ENCODE results near the gene NAPG.

The NAPG gene

GRCh38 chr18:10519366-10519765 is 6.5 kb upstream of the NAPG start:
- TF ChIP-seq CTCF (IDR thresholded peaks at IDR 0.05; ENCODE audit: low read depth, low read length): no peak
- H3K4me3 ChIP-seq (replicated peaks in 1 of 2; ENCODE audit: low read depth in 2 of 2, low read length in 2 of 2): no peak overlapping the region
- peak; percentile 28 to 39 for DNase-seq (ENCODE audit: low read depth in 2 of 2)

GRCh38 chr18:10519999-10520935 is 5.6 kb upstream of the NAPG start:
- no peak overlapping the region for H3K4me3 ChIP-seq (replicated peaks in 1 of 2; ENCODE audit: low read depth in 2 of 2, low read length in 2 of 2)
- peak; percentile 98 for DNase-seq (ENCODE audit: low read depth in 2 of 2)
- peak; percentile 59 for TF ChIP-seq CTCF (IDR thresholded peaks at IDR 0.05; ENCODE audit: low read depth, low read length)

- no peak for TF ChIP-seq CTCF (IDR thresholded peaks at IDR 0.05; ENCODE audit: low read depth, low read length)
- no peak for DNase-seq (ENCODE audit: low read depth in 2 of 2)
- no peak overlapping the region for H3K4me3 ChIP-seq (replicated peaks in 1 of 2; ENCODE audit: low read depth in 2 of 2, low read length in 2 of 2)
Measured at GRCh38 chr18:10521566-10521965, 4.3 kb upstream of the NAPG start.

GRCh38 chr18:10522574-10522973 is 3.3 kb upstream of the NAPG start:
- no peak for TF ChIP-seq CTCF (IDR thresholded peaks at IDR 0.05; ENCODE audit: low read depth, low read length)
- H3K4me3 ChIP-seq (replicated peaks in 1 of 2; ENCODE audit: low read depth in 2 of 2, low read length in 2 of 2): no peak overlapping the region
- no peak for DNase-seq (ENCODE audit: low read depth in 2 of 2)

- no peak for DNase-seq (ENCODE audit: low read depth in 2 of 2)
- no peak overlapping the region for H3K4me3 ChIP-seq (replicated peaks in 1 of 2; ENCODE audit: low read depth in 2 of 2, low read length in 2 of 2)
- no peak for TF ChIP-seq CTCF (IDR thresholded peaks at IDR 0.05; ENCODE audit: low read depth, low read length)
Measured at GRCh38 chr18:10523544-10523943, 2.3 kb upstream of the NAPG start.

- H3K4me3 ChIP-seq (replicated peaks in 1 of 2; ENCODE audit: low read depth in 2 of 2, low read length in 2 of 2): no peak overlapping the region
- DNase-seq (ENCODE audit: low read depth in 2 of 2): peak in 1 of 2 donors; percentile 24
- no peak for TF ChIP-seq CTCF (IDR thresholded peaks at IDR 0.05; ENCODE audit: low read depth, low read length)
Measured at GRCh38 chr18:10524507-10525370, 1.1 kb upstream of the NAPG start.

Data from cardiac fibroblast (primary cell).